GM19397 (cell line): Measurements from ENCODE around the gene FAM135A.

ENCODE experiments used
- ATAC-seq: cut with Tn5 transposase; IDR thresholded peaks from one replicate; pipeline ENCODE4 v1.9.1; 2021; ENCODE audit warnings: mild to moderate bottlenecking, moderate library complexity; ENCODE audit not compliant: unreplicated experiment

FAM135A gene

DNA sequence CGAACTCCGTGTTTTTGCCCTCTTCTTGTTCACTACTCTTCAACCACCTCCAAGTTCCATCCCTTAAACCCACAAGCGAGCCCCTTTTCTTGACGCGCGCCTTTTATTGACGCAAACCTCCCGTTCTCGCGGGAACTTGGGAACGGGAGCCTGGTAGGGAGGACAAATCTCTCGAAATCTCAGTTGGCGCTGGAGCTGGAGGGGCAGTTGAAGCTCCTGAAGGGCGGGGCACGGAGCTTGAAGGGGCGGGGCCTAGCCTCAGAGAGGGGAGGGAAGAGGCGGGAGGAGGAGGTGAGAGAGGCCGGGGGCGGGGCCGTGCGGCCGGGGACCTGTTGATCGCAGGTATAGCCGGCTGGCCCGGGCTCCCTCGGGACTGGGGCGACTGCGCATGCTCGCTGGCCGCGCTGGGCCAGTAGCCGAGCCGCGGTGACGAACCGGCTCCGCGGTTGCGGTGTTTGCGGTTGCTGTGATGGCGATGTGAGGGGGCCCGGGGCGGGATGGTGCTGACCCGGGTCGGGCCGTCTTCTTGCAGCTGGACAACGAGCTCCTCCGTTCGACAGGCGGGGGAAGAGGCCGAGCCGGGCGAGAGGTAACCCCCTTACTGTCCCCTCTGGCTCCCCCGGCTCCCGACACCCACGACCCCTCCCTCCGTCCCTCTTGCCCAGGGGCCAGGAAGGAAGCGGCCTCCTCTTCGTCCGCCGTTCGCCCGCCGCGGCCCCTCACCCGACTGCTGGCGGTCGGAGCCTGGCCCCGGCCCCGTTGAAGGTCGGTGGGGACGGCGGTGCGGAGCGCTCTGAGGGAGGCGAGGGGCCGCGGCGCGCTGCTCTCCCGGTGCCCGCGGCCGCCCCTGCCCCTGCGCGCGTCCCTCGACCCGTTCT is at the start of gene FAM135A:
FAM135A (plus strand) TSS at position 395 of the 878 bp plus-strand sequence. CDS start 14,835 bp downstream, outside the sequence.
- peak; percentile 88 for ATAC-seq

DNA sequence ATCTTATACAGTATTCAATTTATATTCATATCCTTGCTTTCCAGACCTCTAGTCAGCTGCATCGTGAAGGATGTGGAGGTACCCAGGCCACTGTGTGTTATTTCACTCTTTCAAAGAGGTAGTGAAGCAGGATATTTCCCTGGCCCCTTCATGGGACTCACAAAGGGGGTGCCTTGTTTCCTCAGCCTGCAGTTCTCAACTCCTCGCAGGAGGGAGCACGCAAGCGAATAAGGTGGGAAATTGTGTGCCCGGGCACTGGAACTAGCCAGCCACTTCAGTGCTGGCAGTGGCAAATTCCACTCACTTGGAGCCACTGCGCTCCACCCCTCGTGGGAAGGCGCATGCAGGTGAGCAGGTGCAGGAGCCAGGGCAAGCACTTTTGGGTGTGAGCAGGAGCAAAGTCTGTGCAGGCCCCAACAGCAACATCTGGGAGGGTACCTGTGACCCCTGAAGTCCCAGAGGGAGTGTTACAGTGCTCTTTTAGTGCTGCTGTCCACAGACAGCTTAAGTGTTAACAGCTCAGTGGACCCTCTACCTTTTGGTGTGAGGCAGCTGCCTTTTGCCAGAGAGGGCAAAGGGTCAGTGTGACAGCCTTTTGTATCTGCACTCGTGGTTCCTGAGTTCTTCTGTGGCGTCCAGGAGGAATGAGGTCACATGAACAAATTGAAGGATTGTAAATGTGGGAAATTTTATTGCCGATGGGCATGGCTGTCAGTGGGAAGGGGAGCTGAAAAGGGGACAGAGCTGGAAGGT is 49.4 kb upstream of the FAM135A start:
- ATAC-seq = no peak

GRCh38 chr6:70369332-70369950 is 43.9 kb upstream of the FAM135A start:
- peak; percentile 78 for ATAC-seq

DNA sequence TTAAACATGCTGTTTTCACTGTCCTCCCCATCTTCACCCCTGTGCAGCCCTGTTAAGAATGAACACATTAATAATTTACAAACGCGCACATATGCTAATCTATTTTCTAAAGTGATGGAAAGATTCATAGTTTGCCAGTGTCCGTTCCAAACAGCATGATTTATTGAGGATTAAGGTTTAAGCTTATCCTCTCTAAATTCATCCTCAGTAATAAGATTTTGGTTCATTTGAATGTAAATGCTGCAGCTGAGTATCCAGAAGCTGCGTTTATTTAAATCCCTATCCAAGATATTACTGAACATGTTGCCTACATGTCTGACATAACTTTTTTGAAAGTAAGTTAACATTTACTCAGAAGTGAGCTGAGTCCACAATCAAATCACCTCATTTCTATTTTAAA is 42.8 kb upstream of the FAM135A start:
- no peak for ATAC-seq

DNA sequence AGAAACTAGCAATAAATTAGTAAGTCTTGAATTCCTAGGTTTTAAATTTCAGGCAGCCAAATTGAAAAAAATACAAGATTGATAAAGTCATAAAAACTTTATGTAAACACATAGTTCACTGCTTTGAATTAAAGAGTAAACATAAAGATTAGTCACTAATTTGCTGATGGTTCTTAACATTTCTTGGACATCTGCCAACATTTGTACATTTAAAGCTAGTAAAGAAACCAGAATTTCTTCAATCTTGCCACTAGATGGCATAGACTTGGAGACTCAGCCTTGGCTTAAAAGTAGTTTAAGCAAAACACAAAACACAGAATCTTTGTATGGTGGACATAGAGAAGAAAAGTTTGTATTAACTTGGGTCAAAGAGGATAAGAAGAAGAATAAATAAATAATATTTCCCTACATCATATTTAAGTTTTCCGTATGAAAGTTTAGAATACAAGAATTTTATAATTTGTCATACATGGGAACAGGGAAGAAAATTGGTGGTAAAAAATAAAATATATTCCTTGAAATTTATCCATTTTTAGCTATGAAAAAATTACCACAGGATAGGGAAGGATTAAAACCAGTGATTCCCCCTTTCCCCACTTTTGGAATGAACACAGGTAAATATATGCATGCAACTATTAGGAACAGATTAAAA is 41.7 kb upstream of the FAM135A start:
- ATAC-seq = no peak

DNA sequence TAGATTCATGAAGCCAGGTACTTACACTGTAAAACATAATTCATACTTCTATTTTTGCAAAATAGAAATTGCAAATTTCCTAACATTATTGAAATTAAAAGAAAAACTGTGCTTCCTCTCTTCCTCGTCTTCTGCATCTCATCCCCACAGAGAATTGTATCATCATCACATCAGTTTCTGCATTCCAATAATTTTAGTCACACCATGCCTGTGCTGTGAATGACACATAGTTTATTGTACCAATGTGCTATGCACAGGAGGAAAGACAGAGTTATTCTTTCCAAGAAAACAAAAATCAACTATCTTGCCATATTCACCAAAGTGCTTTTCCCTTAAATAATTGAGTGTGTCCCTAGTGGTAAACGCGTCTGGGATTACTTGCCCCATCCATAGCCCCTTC is 38.1 kb upstream of the FAM135A start:
- ATAC-seq = no peak

GRCh38 chr6:70375882-70376281 is 37.4 kb upstream of the FAM135A start:
- no peak for ATAC-seq

- ATAC-seq = no peak
These were observed 36.7 kb upstream of the FAM135A start for GRCh38 chr6:70376628-70377027.

DNA sequence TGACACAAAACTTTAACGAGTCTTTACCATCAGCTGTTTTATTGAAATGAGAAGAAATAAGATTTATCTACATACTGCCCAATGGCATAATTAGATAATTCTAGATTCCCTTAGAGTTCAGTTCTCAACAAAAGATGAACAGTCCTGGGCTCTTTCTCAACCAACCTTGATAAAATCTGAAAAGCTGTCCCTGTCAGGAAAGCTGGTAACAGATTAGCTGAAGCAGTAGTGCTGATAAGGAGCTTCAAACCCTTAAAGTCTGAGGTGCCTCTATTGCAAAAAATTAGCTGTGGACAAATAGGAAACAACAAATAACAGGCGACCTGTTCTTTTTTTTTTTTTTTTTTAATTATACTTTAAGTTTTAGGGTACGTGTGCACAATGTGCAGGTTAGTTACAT is 35.9 kb upstream of the FAM135A start:
- no peak for ATAC-seq

GRCh38 chr6:70379473-70380013 is 33.8 kb upstream of the FAM135A start:
- ATAC-seq = no peak

DNA sequence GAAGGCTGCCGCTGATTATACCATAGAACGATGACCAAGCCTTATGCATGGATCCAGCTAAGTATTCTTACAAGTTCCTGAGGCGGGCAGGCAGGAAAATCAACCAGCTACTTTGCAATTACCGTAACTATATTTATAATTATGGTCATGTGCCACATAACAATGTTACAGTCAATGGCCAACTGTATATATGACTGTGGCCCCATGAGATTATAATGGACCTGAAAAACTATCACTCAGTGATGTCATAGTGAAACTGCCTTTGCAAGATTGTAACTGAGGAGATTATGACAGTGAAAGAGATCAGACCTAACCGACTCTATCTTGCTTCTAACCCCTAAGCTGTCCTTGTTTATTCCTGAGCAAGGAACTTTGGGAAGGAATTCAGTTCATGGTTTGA is 33.1 kb upstream of the FAM135A start:
- peak; percentile 79 for ATAC-seq

DNA sequence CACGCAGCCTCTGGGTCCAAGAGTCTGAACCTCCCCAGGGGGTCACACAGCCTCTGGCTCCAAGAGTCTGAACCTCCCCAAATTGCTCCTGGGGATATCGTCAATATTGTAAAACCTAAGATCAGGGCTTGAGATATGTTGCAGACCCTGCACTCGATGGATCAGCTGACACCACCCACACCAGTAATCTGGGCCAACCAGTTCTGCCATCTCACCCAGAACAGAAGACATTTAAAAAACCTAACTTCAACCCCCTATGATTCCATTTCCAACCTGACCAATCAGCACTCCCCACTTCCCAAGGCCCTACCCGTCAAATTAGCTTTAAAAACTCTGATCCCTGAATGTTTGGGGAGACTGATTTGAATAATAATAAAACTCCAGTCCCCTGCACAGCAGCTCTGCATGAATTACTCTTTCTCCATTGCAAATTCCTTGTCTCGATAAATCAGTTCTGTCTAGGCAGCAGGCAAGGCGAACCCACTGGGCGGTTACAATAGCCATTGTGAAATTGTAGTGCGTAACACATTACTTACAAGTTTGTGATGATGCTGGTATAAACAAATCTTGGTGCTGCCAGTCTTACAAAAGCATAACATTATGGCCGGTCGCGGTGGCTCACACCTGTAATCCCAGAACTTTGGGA is 32.4 kb upstream of the FAM135A start:
- no peak for ATAC-seq

- no peak for ATAC-seq
These were observed 31.9 kb upstream of the FAM135A start for GRCh38 chr6:70381417-70381782.

GRCh38 chr6:70385901-70386300 is 27.4 kb upstream of the FAM135A start:
- ATAC-seq = no peak

DNA sequence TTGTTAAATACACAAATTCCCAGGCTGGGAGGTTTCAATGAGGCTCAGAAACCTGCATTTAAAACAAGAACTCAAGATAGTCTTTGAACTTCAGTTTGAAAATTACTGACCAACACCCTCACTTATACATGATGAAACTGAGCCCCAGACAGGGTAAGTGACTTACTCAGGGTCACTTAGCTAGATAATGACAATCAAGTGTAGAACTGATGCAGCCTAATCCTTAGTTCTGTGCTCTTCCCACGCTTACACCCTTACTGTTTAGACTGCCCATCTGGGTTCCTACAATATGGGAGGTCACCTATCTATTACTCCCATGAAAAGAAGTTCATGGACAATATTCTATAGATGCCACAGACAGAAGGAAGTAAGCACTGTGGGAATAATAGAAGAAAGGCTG is 24.5 kb upstream of the FAM135A start:
- ATAC-seq = no peak

DNA sequence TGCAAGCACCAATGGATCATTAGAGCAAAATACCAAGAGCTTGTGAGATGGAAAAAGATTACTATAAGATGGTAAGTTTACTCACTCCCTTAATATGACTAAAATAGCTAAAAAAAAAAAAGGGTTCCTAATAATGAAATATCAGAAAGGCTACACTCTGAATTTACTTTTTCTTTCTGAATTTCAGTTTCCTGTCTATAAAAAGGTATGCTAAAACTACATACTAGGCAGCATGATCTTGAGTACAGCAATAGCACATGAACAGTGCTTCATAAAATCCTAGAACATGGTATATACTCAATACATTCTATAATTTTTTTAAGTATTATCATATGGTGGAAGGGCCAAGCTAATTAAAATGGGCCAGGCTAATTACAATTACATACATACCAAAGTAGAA is 24.0 kb upstream of the FAM135A start:
- no peak for ATAC-seq

- no peak for ATAC-seq
These were observed 23.2 kb upstream of the FAM135A start for GRCh38 chr6:70390067-70390466.

GRCh38 chr6:70391492-70391891 is 21.8 kb upstream of the FAM135A start:
- ATAC-seq = no peak

DNA sequence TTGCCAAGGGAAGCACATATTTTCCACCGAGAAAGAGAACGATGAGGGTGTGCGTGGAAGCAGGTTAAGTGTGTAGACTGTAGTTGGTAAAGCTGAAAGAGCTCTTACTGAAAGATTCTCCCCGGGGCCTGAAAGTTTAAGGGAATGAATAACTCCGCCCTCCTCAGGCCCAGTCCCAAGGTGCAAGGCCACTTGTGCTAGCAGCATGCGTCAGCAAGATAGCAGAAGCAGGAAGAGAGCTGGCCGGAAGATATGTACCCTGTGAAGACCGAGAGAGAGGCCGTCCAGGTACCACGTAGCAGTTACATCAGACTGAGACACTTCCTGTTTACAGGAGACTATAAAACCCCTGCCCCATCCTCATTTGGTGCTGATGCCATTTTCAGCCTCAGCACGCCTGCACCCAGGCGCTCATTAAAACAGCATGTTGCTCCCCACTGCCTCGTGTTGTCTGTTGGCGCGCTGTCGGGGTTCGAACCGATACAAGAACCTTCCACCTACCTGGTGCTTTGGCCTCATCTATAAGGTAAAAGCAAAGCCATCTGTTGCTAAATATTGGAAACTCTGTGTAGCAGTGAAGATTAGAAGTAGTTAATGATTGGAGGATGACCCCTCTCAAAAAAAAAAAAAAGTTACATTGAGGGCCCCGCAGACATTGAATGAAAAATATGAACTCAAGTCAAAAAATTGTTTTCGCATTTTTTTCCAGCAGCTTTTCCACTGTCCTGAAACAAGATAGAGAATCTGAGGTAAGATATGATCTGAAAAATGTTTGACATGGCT is 18.6 kb upstream of the FAM135A start:
- ATAC-seq = no peak

DNA sequence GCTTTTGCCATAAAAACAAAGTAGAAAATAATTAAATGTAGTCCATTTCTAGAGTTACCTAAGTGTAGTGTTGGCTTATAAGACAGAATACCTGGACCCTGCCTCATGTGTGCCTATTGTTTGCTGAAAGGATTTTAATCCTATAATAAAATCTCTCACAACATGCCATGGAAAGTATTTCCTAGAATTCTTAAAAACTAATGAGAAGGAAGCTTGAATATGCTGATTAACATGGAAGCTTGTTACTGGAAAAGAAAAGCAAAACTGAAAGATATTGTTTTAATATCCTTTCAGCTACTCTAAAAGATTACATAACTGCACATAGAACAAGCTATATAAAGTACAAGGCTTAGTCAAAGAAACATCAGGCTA is 18.0 kb upstream of the FAM135A start:
- ATAC-seq = no peak
